ENCODE results near the gene LEF1.

DNA sequence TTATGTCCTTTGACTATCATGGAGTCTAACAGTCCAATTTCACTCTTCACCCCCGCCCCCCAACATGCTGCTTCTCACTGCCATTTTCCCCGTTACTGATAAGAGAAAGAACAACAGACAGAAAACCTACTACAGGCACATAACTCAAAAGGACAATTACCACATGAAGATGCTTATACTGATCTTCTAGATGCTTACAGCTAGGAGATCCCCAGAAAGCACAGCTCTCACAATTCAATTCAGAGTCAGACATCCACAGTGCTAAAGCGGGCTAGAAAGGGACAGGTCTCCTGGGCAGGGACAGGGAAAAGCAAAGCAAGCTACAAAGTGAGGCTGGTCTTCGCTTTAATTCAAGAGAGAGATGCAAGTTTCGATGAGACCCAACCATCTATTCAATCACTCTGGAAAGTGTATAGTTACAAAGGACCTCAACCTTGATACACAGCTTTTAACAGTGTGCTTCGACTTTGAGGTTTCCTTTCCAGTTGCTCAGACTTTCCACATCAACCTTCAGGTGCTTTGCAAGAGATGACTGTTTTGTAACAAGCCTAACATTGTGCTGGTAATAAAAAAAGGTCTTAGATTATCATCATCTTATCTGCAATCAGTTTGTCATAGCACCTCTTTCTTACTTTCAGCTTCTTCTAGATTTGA is 60.9 kb downstream of the LEF1 start:
- no peak for TF ChIP-seq POLR2AphosphoS5 (IDR thresholded peaks at IDR 0.05)
- TF ChIP-seq, protein P1, sequence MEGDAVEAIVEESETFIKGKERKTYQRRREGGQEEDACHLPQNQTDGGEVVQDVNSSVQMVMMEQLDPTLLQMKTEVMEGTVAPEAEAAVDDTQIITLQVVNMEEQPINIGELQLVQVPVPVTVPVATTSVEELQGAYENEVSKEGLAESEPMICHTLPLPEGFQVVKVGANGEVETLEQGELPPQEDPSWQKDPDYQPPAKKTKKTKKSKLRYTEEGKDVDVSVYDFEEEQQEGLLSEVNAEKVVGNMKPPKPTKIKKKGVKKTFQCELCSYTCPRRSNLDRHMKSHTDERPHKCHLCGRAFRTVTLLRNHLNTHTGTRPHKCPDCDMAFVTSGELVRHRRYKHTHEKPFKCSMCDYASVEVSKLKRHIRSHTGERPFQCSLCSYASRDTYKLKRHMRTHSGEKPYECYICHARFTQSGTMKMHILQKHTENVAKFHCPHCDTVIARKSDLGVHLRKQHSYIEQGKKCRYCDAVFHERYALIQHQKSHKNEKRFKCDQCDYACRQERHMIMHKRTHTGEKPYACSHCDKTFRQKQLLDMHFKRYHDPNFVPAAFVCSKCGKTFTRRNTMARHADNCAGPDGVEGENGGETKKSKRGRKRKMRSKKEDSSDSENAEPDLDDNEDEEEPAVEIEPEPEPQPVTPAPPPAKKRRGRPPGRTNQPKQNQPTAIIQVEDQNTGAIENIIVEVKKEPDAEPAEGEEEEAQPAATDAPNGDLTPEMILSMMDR (IDR thresholded peaks at IDR 0.05): no peak

Measured in prostate gland (tissue), 2 donors.